HEK293 (cell line): ENCODE data around the gene TP73.

Experiments
- CTCF ChIA-PET: fragments of 350-600 bp; formaldehyde crosslinking; extraction: SDS; loops from one replicate; lab custom pipeline; 2021; ENCODE audit warnings: antibody characterized with exemption; lab: Yijun Ruan, JAX
- POLR2A ChIA-PET: fragments of 300-600 bp; formaldehyde crosslinking; extraction: SDS; loops from one replicate; lab custom pipeline; 2020; ENCODE audit warnings: antibody characterized with exemption, inconsistent platforms; lab: Yijun Ruan, JAX
- H3K27ac ChIP-seq: fragments of 200-500 bp; sonication (Bioruptor generic); 2 replicates; pipeline ENCODE4 v1.5.1; 2014; ENCODE audit warnings: low read depth, low read length, control low read depth, inconsistent platforms; ENCODE audit errors: extremely low read depth
- H3K36me3 ChIP-seq, 2 experiments: fragments of 200-500 bp in 1 of 2; sonication (Bioruptor generic) in 1 of 2; 1 replicate in 1 of 2; 2 replicates in 1 of 2; pipeline ENCODE4 v1.5.1; 2014 to 2017; ENCODE audit warnings: inconsistent platforms in 2 of 2, low read length in 2 of 2; ENCODE audit not compliant: control insufficient read depth in 2 of 2, insufficient read depth in 1 of 2
- H3K4me1 ChIP-seq: fragments of 200-500 bp; sonication (Bioruptor generic); 2 replicates; pipeline ENCODE4 v1.5.1; 2014; ENCODE audit warnings: mild to moderate bottlenecking, low read length, inconsistent platforms; ENCODE audit not compliant: control insufficient read depth, insufficient read depth
- H3K4me3 ChIP-seq: 2 replicates; pipeline ENCODE4 v1.5.1; 2011; ENCODE audit warnings: low read depth, mild to moderate bottlenecking, control low read depth, low read length, moderate library complexity
- H3K9me3 ChIP-seq: fragments of 200-500 bp; sonication (Bioruptor generic); 2 replicates; pipeline ENCODE4 v1.5.1; 2014; ENCODE audit warnings: low read depth, low read length, inconsistent platforms; ENCODE audit not compliant: control insufficient read depth, insufficient read depth
- EGR2 ChIP-seq: fragments of 450-650 bp; formaldehyde crosslinking; IDR thresholded peaks from 2 replicates; pipeline ENCODE4 v1.5.1; 2016; ENCODE audit warnings: low read depth, missing biosample characterization, missing genetic modification characterization
- FEZF1 ChIP-seq: fragments of 450-650 bp; formaldehyde crosslinking; IDR thresholded peaks from 2 replicates; pipeline ENCODE4 v1.5.1; 2016; ENCODE audit warnings: missing biosample characterization, missing genetic modification characterization
- GLI4 ChIP-seq: fragments of 450-650 bp; formaldehyde crosslinking; IDR thresholded peaks from 2 replicates; pipeline ENCODE4 v1.5.1; 2016; ENCODE audit warnings: missing biosample characterization, missing genetic modification characterization
- IKZF3 ChIP-seq: fragments of 450-650 bp; IDR thresholded peaks from 2 replicates; pipeline ENCODE4 v1.5.0; 2018; ENCODE audit warnings: missing biosample characterization, mild to moderate bottlenecking, missing genetic modification characterization, moderate library complexity
- MEIS1 ChIP-seq: sonication (generic); formaldehyde crosslinking; IDR thresholded peaks from 2 replicates; pipeline ENCODE4 v1.8.1; 2022; ENCODE audit warnings: missing genetic modification reagents, mild to moderate bottlenecking, borderline replicate concordance
- RBAK ChIP-seq: fragments of 450-650 bp; formaldehyde crosslinking; IDR thresholded peaks from 2 replicates; pipeline ENCODE4 v1.5.1; 2016; ENCODE audit warnings: missing biosample characterization, missing genetic modification characterization
- TRIM28 ChIP-seq: IDR thresholded peaks from 2 replicates; pipeline ENCODE4 v1.6.1; 2011; ENCODE audit warnings: low read length, control low read depth, borderline replicate concordance
- WT1 ChIP-seq: fragments of 450-650 bp; formaldehyde crosslinking; IDR thresholded peaks from 2 replicates; pipeline ENCODE4 v1.5.1; 2016; ENCODE audit warnings: missing biosample characterization, missing genetic modification characterization
- ZFP69B ChIP-seq: fragments of 450-650 bp; formaldehyde crosslinking; IDR thresholded peaks from 2 replicates; pipeline ENCODE4 v1.5.1; 2016; ENCODE audit warnings: missing biosample characterization, missing genetic modification characterization
- ZNF10 ChIP-seq: fragments of 450-650 bp; formaldehyde crosslinking; IDR thresholded peaks from 2 replicates; pipeline ENCODE4 v1.5.1; 2017; ENCODE audit warnings: missing biosample characterization, missing genetic modification characterization
- ZNF138 ChIP-seq: fragments of 450-650 bp; formaldehyde crosslinking; IDR thresholded peaks from 2 replicates; pipeline ENCODE4 v1.5.1; 2016; ENCODE audit warnings: missing biosample characterization, missing genetic modification characterization, borderline replicate concordance
- ZNF155 ChIP-seq: fragments of 450-650 bp; formaldehyde crosslinking; IDR thresholded peaks from 2 replicates; pipeline ENCODE4 v1.5.1; 2016; ENCODE audit warnings: missing biosample characterization, missing genetic modification characterization
- ZNF157 ChIP-seq: fragments of 450-650 bp; formaldehyde crosslinking; IDR thresholded peaks from 2 replicates; pipeline ENCODE4 v1.5.1; 2016; ENCODE audit warnings: missing biosample characterization, missing genetic modification characterization
- ZNF169 ChIP-seq: fragments of 450-650 bp; formaldehyde crosslinking; IDR thresholded peaks from 2 replicates; pipeline ENCODE4 v1.5.1; 2016; ENCODE audit warnings: missing biosample characterization, missing genetic modification characterization
- ZNF280C ChIP-seq: fragments of 450-650 bp; formaldehyde crosslinking; IDR thresholded peaks from 2 replicates; pipeline ENCODE4 v1.5.1; 2016; ENCODE audit warnings: missing biosample characterization, missing genetic modification characterization
- ZNF302 ChIP-seq: fragments of 450-650 bp; formaldehyde crosslinking; IDR thresholded peaks from 2 replicates; pipeline ENCODE4 v1.5.1; 2016; ENCODE audit warnings: missing biosample characterization, missing genetic modification characterization, low read depth
- ZNF426 ChIP-seq: fragments of 450-650 bp; formaldehyde crosslinking; IDR thresholded peaks from 2 replicates; pipeline ENCODE4 v1.5.1; 2017; ENCODE audit warnings: missing biosample characterization, missing genetic modification characterization, mild to moderate bottlenecking, inconsistent platforms, moderate library complexity
- ZNF473 ChIP-seq: fragments of 450-650 bp; formaldehyde crosslinking; IDR thresholded peaks from 2 replicates; pipeline ENCODE4 v1.5.1; 2017; ENCODE audit warnings: missing biosample characterization, missing genetic modification characterization
- ZNF548 ChIP-seq: fragments of 450-650 bp; formaldehyde crosslinking; IDR thresholded peaks from 2 replicates; pipeline ENCODE4 v1.5.1; 2016; ENCODE audit warnings: missing biosample characterization, missing genetic modification characterization
- ZNF596 ChIP-seq: fragments of 450-650 bp; IDR thresholded peaks from 2 replicates; pipeline ENCODE4 v1.5.0; 2018; ENCODE audit warnings: missing biosample characterization, mild to moderate bottlenecking, missing genetic modification characterization, moderate library complexity
- ZNF658 ChIP-seq: fragments of 450-650 bp; formaldehyde crosslinking; IDR thresholded peaks from 2 replicates; pipeline ENCODE4; 2016; ENCODE audit warnings: missing biosample characterization, missing genetic modification characterization
- ZNF660 ChIP-seq: fragments of 450-650 bp; IDR thresholded peaks from 2 replicates; pipeline ENCODE4 v1.5.1; 2018; ENCODE audit warnings: missing biosample characterization, mild to moderate bottlenecking, missing genetic modification characterization
- ZNF701 ChIP-seq: fragments of 450-650 bp; formaldehyde crosslinking; IDR thresholded peaks from 2 replicates; pipeline ENCODE4 v1.5.1; 2016; ENCODE audit warnings: missing biosample characterization, missing genetic modification characterization
- ZSCAN23 ChIP-seq: fragments of 450-650 bp; formaldehyde crosslinking; IDR thresholded peaks from 2 replicates; pipeline ENCODE4 v1.5.1; 2016; ENCODE audit warnings: missing biosample characterization, missing genetic modification characterization
- ZSCAN4 ChIP-seq: fragments of 450-650 bp; formaldehyde crosslinking; IDR thresholded peaks from 2 replicates; pipeline ENCODE4 v1.5.1; 2017; ENCODE audit warnings: missing biosample characterization, missing genetic modification characterization
- TF ChIP-seq, protein P1 (sequence below): fragments of 450-650 bp; formaldehyde crosslinking; IDR thresholded peaks from 2 replicates; pipeline ENCODE4 v1.5.1; 2016; ENCODE audit warnings: missing biosample characterization, missing genetic modification characterization

Gene TP73

DNA sequence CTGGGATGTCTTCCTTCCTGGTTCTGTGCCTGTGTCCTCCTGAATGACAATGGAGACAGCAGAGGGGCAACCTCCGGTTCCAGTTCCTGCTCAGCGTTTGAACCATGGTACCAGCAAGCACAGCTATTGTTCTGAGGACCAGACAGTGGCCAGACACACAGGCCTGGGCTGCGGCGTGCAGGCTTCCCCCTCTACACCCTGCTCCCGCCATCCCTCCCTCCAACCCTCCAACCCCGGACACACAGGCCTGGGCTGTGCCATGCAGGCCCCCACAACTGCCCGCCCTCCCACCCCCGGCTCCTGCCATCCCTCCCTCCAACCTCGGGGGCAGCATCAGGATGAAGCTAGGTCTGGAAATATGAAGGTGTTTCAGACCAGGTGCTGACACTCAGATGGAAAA, 35.5 kb upstream of the TP73 start (continued):
- no peak for TF ChIP-seq ZNF157 (tag by site-specific recombination)
- no peak for TF ChIP-seq ZNF658 (tag by site-specific recombination)
- no peak for TF ChIP-seq ZNF155
- no peak for TF ChIP-seq ZNF473 (tag by site-specific recombination)
- no peak for TF ChIP-seq RBAK (tag by site-specific recombination)
- no peak for TF ChIP-seq IKZF3 (tag by site-specific recombination)
- TF ChIP-seq ZNF280C (tag by site-specific recombination): no peak
- TF ChIP-seq ZNF138: no peak
- no peak for TF ChIP-seq ZNF302
- no peak for TF ChIP-seq ZSCAN4
- TF ChIP-seq ZNF10 (tag by site-specific recombination): no peak
- no peak for TF ChIP-seq ZSCAN23 (tag by site-specific recombination)
- TF ChIP-seq ZNF548 (tag by site-specific recombination): no peak

DNA sequence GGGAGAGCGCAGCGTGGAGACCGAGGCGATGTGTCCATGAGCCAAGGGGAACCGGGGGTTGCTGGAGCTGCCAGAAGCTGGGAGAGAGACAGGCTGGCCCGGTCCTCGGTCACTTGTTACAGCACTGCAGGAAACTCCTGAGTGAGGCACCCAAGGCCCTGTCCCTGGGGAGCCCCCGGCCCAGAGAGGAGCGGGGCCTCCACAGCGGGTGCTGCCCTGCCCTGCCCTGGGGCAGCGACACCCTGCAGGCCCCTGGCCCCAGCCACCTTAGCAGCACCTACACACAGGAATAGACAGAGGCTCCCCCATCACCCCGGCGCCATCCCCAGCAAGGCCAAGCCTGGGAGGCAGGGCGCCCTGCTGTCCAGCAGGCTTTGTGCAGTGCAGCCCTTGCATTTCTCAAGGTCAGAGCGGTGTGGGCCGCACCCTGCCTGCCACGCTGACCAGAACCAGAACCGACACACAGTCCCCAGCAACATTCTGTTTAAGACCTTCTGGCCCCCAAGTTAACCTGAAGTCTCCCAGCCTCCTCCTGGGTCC, 34.4 kb upstream of the TP73 start:
- CTCF ChIA-PET: interaction anchor here (1.6 to 7.8 kb wide), 4 partner anchors 30 to 165 kb away, joined by 6 to 120 read pairs (median 24); no protein-coding TSS in a partner anchor
- POLR2A ChIA-PET: no interaction called here
- H3K36me3 ChIP-seq: no peaks in the 10 kb centered on the region
- H3K9me3 ChIP-seq: no peaks in the 10 kb centered on the region
- H3K27ac ChIP-seq: no peak overlapping the region
- no peak overlapping the region for H3K4me3 ChIP-seq
- no peaks in the 10 kb centered on the region; the same call in 1 of the 2 replicates for H3K4me1 ChIP-seq
- TF ChIP-seq ZFP69B (no peak), GLI4 (tag by site-specific recombination) (no peak), MEIS1 (no peak), EGR2 (tag by site-specific recombination) (no peak), ZNF660 (no peak), TRIM28 (no peak), ZNF157 (tag by site-specific recombination) (no peak), FEZF1 (tag by site-specific recombination) (no peak), ZNF426 (no peak), ZNF701 (tag by site-specific recombination) (no peak), ZNF473 (tag by site-specific recombination) (no peak), ZNF169 (tag by site-specific recombination) (no peak), ZNF596 (no peak), WT1 (tag by site-specific recombination) (no peak)
- TF ChIP-seq, protein P1, sequence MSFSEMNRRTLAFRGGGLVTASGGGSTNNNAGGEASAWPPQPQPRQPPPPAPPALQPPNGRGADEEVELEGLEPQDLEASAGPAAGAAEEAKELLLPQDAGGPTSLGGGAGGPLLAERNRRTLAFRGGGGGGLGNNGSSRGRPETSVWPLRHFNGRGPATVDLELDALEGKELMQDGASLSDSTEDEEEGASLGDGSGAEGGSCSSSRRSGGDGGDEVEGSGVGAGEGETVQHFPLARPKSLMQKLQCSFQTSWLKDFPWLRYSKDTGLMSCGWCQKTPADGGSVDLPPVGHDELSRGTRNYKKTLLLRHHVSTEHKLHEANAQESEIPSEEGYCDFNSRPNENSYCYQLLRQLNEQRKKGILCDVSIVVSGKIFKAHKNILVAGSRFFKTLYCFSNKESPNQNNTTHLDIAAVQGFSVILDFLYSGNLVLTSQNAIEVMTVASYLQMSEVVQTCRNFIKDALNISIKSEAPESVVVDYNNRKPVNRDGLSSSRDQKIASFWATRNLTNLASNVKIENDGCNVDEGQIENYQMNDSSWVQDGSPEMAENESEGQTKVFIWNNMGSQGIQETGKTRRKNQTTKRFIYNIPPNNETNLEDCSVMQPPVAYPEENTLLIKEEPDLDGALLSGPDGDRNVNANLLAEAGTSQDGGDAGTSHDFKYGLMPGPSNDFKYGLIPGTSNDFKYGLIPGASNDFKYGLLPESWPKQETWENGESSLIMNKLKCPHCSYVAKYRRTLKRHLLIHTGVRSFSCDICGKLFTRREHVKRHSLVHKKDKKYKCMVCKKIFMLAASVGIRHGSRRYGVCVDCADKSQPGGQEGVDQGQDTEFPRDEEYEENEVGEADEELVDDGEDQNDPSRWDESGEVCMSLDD (tag by site-specific recombination): no peak
